Endothelial cell of umbilical vein (primary cell): ENCODE measurements around the gene SLMAP.

Source experiments
- POLR2A ChIP-seq: IDR thresholded peaks from 2 replicates; pipeline ENCODE4 v1.6.1; 2012; ENCODE audit warnings: low read depth, mild to moderate bottlenecking, control low read depth, low read length
- TF ChIP-seq, protein P1 (sequence below), 2 donors: IDR thresholded peaks; 1 replicate in 1 of 2; 2 replicates in 1 of 2; pipeline ENCODE4 v1.5.1; 2011; ENCODE audit warnings: low read length in 2 of 2, mild to moderate bottlenecking in 2 of 2, moderate library complexity in 2 of 2, control low read depth in 1 of 2, inconsistent platforms in 1 of 2, low read depth in 1 of 2; ENCODE audit not compliant: insufficient read depth in 1 of 2; ENCODE audit errors: extremely low read depth in 1 of 2

DNA sequence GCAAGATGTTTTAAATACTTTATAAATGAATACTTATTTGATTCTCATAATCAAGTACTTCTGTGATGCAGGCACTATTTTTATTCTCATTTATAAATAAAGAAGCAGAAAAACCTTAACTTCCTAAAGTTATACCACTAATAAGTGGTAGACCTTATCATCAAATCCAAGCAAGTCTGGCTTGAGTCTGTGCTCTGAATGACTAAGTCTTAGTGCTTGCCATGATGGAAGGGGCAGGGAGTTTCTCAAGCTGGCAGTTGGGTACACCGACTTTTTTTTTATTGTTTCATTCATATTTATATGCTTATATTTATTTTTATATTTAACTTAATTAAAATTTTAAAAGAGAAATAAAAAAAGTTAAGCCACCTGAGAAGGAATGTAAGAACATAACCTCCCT is 23.6 kb downstream of the SLMAP start:
- TF ChIP-seq, protein P1, sequence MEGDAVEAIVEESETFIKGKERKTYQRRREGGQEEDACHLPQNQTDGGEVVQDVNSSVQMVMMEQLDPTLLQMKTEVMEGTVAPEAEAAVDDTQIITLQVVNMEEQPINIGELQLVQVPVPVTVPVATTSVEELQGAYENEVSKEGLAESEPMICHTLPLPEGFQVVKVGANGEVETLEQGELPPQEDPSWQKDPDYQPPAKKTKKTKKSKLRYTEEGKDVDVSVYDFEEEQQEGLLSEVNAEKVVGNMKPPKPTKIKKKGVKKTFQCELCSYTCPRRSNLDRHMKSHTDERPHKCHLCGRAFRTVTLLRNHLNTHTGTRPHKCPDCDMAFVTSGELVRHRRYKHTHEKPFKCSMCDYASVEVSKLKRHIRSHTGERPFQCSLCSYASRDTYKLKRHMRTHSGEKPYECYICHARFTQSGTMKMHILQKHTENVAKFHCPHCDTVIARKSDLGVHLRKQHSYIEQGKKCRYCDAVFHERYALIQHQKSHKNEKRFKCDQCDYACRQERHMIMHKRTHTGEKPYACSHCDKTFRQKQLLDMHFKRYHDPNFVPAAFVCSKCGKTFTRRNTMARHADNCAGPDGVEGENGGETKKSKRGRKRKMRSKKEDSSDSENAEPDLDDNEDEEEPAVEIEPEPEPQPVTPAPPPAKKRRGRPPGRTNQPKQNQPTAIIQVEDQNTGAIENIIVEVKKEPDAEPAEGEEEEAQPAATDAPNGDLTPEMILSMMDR (IDR thresholded peaks at IDR 0.05; ENCODE audit: extremely low read depth in 1 of 2, insufficient read depth in 1 of 2, low read depth in 1 of 2, low read length in 2 of 2) = no peak
- TF ChIP-seq POLR2A = no peak
